Inflammatory macrophage (primary cell): Measurements from ENCODE around the gene RFX6.
A peak's percentile ranks its signal among the peaks of the same experiment; 100 is the strongest.
"Not testable (repeated sequence)": the region's sequence is repeated elsewhere in the genome, so short reads cannot be mapped to it uniquely, and the experiment has no call there.

Source experiments
- DNase-seq, 2 donors: peaks; one replicate each; pipeline ENCODE4 v3.0.0-alpha.2; 2020 to 2022
- total RNA-seq, 18 experiments: gene quantifications; one replicate each; lab custom pipeline; 2026; ENCODE audit warnings: mixed read lengths in 6 of 18, inconsistent platforms in 2 of 18; lab: John Stamatoyannopoulos, UW

Gene RFX6, protein sequence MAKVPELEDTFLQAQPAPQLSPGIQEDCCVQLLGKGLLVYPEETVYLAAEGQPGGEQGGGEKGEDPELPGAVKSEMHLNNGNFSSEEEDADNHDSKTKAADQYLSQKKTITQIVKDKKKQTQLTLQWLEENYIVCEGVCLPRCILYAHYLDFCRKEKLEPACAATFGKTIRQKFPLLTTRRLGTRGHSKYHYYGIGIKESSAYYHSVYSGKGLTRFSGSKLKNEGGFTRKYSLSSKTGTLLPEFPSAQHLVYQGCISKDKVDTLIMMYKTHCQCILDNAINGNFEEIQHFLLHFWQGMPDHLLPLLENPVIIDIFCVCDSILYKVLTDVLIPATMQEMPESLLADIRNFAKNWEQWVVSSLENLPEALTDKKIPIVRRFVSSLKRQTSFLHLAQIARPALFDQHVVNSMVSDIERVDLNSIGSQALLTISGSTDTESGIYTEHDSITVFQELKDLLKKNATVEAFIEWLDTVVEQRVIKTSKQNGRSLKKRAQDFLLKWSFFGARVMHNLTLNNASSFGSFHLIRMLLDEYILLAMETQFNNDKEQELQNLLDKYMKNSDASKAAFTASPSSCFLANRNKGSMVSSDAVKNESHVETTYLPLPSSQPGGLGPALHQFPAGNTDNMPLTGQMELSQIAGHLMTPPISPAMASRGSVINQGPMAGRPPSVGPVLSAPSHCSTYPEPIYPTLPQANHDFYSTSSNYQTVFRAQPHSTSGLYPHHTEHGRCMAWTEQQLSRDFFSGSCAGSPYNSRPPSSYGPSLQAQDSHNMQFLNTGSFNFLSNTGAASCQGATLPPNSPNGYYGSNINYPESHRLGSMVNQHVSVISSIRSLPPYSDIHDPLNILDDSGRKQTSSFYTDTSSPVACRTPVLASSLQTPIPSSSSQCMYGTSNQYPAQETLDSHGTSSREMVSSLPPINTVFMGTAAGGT
- 0 to 0.13 (median 0) reads per million in 18 experiments for total RNA-seq

DNA sequence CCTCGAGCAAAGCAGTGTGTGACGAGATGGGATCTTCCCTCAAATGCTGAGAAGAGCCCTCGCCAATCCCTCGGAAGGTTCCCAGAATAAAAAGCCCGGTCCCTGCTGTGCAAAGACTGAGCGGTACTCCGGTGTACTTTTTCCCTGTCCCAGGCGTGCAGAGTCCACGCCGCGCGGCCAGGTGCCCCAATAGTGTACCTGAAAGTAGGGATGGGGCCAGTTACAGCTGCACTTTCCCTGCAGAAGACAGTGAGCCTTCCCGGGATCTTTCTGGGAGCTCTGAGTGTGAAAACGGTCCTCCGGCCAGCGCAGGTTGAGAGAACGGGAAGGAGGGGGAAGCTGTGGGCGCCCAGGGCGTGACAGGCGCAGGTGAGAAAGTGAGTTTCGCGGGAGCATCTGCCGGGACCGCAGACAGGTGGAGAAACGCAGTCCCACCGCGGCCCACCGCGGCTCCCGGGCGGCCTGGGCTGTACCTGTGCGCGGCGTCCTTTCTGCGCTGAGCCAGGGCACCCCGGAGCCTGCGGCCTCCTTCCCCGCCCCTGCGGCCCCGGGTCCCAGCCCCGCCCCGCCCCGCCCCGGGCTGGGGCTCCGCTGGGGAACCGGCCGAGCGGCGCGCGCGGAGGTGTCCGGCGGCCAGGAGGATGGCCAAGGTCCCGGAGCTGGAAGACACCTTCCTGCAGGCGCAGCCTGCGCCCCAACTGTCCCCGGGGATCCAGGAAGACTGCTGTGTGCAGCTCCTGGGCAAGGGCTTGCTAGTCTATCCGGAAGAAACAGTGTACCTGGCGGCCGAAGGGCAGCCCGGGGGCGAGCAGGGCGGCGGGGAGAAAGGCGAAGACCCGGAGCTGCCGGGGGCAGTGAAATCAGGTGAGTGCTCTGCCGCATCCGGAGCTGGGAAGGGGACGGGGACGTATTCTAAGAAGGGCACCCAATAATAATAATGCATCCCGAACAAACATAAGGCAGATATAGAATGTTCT is at the start of gene RFX6:
Gene RFX6 (plus strand): TSS at position 608 of the 977 bp plus-strand sequence. CDS start 34 bp downstream, at position 642.
- DNase-seq = no peak

DNA sequence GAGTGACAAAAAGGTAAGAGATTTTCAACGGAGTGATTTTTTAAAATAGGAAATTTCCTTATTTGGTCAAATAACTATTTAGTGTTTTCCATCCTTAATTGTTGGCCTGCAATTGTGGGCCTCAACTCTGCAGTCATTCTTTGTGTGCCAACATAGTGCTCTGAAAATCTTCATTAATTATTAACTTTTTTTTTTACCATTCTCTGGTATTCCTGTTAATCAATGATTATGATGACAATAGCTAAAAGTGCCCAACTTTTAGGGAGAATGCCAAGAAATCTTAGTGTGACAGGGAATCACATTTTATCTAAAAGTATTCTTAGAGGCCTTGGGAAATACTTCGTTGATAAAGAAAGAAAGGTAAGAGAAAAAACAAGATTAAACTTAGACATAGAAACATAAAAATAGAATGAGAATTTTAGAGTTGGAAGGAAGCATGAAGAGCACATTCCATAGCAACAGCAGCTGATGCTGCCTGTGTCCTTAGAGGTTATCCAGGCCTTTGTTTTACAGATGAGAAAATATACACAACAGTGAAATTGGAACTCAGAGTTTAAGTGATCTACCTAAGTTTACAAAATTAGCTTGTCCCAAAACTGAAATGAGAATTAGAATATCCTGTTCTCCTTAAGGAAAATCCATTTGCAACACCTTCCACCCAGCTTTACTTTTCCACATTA is 49.3 kb upstream of the RFX6 start:
- DNase-seq = no peak

DNA sequence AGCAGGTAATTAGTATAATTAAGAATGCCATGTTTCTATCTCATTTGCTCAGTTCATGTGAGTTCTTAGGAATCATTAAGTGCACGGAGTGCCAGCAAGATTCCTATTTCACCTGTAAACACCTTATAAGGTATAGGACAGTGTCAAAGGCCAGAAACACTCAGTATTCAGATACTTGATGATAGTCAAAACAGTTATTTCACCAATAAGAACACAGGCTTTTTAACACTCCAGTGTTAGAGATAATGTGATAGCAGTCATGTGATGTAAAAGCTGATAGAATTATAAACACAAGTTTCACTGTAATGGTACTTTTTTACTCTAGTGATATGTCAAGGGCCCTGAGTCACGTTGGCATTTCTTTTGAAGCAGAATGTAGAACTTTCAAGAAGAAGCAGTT is 48.1 kb upstream of the RFX6 start, which contains the start of gene GPRC6A:
Gene GPRC6A (minus strand): TSS at position 101 of the 400 bp plus-strand sequence. CDS start 70 bp downstream, at position 31.
- DNase-seq = no peak

DNA sequence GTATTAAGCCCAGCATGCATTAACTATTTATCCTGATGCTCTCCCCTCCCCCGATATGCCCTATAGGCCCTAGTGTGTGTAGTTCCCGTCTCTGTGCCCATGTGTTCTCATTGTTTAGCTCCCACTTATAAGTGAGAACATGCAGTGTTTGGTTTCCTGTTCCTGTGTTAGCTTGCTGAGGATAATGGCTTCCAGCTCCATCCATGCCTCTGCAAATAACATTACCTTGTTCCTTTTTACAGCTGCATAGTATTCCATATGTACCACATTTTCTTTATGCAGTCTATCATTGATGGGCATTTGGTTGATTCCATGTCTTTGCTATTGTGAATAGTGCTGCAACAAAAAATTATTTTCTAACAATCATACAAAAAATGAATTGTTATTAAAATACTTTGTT is 42.5 kb upstream of the RFX6 start:
- DNase-seq = not testable (repeated sequence)

DNA sequence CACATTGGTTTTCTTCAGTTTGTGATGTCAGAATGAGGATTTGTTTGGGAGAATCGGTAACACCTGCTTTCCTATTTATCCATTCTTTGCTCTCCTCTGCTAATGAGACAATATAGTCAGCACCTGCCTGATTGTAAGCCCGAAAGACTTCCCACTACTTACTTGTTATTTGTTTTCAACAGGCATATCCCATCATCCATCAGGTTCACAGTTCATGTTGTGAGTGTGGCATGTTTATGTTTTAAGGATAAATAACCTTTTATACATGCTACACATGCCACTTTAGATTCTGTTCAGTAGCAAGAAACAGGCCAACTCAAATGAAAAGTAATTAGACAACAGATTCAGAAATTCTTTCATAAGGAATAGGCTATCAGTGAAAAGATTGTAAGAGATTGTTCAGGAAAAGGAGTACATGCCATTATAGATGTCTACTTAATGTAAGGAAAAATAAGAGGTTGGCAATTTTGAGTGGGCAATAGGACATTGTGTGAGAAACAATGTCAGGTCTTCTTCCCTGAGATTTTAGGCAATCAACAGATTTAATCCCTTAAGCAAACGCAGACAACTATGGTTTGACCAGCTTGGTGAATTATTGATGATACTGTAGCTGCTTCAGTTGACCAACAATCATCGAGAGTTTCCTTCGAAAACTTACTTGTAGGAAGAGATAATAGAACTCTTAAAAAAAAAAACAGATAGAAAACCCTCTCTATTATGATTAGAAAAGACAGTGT is 40.3 kb upstream of the RFX6 start:
- DNase-seq = no peak

DNA sequence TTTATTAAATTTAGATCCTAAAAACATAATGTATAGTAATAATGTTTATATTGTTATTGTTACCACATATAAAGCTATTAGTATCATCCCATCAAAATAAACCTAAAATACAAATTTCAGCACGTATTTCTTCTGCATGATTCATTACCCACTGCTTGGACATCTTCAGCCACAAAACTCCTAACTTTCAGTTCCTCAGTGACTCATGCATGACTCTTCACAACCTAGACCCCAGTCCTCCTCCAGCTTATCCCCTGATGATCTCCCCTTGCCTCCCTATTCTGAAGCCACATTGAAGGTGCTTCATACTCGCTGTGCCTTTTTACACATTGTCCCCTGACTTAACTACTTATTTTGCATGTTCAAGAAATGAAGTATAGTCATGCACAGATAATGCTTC is 37.0 kb upstream of the RFX6 start:
- DNase-seq = no peak

DNA sequence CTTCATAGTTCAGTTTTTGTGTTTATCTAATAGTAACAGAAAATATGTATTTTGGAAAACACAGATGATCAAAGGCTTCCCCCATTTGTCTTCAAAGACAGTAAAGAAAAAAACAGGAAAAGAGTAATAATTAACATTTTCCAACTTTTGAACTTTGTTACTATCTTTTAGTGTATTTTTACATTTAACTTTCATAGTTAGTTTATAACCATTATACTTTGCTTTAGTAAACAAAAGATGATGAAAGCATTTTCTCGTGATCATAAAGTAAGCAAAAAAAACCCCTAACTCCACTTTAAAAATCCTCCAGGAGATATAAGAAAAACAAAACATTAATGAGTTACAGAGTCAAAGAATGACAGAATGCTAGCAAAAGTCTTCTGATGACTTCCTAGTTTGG is 34.6 kb upstream of the RFX6 start:
- DNase-seq = no peak

DNA sequence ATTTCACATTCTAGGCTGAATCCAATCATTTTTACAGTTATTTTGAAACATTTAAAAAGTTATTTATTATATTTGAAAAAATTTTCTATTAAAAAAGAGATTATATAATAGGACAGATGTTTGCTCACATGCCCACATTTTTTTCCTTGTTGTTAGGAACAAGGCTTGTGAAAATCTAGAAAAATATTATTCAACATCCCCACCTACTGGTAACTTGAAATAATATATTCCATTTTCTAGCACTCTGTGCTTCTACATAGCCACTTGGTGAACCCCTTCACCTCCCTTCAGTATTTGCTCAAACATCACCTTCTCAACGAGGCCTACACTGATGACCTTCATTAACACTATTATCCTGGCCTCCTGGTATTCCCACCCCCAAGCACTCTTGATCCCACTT is 29.8 kb upstream of the RFX6 start:
- peak in 1 of 2 donors; percentile 18 for DNase-seq

DNA sequence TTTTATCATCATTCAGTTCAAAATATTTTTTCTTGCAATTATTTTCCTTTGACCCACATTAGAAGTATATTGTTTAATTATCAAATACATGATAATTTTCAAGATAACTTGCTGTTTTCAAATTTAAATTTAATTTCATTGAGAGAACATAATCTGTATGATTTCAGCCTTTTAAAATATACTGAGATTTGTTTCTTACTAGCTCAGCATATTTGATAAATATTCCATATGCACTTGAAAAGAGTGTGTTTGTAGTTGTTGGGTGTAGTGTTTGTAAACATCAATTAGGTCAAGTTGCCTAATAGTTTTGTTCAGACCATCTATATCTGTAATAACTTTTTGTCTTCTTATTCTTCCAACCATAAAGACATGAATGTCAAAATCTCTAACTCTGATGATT is 19.0 kb upstream of the RFX6 start:
- no peak for DNase-seq

DNA sequence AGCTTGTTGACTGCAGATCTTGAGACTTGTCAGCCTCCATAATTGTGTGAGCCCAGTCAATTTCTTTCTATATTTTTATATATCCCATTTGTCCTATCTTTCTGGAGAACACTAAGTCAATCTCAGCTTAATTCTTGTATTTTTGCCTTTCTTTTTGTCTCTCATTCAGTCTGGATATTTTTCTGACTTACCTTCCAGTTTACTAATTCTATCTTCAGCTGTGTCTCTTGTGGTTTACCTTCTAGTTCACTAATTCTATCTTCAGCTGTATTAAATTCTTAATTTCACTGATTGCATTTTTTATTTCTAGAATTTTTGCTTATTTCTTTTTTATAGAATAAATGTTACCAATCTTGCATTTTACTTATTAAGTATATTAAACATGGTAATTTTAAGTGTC is 17.8 kb upstream of the RFX6 start:
- DNase-seq = no peak

DNA sequence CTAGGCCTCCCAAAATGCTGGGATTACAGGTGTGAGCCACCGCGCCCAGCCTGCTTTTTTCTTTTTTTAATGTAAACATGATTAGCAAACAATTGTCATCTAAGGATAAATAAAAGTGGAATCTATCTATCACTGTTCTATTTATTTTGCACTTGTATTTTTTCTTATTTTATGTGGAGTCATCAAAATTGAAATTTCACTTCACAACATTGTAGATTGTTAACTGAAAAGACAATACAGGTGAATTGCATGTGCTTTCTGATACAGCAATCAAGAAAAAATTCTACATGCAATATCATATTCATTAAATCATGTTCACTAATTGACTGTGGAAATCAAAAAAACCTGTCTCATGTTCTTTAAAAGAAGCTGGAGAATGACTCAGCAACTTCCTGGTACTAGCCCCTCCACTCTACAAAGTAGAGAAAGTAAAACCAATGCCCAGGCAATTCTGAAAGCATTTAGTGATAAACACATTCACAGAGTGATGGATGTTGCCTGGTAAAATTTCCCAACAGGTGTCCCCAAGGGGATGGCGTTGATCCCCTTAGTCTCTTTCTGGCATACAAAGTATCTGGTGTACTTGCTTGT is 10.7 kb upstream of the RFX6 start:
- DNase-seq = no peak

DNA sequence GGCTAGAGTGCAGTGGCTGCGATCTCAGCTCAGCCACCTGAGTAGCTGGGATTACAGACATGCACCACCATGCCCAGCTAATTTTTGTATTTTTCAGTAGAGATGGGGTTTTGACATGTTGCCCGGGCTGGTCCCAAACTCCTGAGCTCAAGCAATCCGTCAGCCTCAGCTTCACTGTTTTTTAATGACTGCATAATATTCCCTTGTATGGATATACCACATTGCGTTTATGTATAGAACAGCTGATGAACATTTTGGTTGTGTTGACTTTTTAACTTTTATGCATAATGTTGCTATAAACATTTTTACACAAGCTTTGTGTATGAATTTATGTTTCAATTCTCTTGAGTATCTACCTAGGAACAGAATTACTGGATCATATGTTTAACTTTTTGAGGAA is 4.3 kb upstream of the RFX6 start:
- no peak for DNase-seq

DNA sequence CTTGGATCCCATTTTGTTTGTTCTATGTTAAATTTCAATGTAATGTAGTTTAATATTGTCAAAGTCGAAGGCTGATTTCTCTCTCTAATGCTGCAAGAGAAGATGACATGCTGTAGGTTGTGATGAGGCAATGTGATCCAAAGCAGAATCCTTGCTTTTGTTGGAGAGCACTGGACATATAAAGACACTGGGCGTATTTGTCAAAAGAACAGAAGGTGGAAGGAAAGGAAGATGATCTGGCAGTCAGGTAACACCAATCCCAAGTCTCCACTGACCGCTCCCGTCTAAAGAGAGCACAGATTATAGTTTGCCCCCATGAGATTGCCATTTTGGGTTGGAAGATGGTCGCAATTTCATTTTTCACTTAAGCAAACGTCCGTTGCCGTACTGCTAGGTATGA is 935 bp upstream of the RFX6 start:
- no peak for DNase-seq

DNA sequence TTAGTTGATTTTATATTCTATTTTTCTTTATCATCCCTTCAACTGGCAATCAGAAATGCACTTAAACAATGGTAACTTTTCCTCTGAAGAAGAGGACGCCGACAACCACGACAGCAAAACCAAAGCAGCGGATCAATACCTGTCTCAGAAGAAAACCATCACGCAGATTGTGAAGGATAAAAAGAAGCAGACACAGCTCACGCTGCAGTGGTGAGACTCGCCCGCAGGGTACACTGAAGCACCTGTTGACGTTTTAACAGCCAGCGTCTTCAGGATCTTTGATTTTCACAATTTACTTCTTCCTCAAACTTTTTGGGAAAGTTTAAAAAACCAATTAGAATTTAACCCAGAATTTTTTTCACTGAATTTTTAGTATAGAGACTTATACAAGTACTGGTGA is 701 bp downstream of the RFX6 start:
- no peak for DNase-seq

DNA sequence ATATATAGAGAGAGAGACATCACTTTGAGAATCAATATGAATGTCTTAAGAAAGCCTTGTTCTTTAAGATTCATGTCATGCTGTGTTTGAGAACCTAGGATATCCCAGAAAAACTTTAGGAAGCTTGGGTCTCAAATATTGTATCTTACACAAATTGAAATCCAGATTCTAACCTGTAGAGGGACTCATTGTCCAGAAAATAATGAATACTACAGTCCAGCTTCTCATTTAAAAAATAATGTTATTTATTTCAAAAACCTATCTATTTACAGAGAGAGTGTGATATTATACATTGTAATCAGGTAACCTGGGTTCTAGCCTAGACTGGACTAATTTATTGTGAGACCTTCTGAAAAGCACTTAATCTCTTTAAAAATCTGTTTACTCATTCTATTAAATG is 4.2 kb downstream of the RFX6 start:
- DNase-seq = no peak

DNA sequence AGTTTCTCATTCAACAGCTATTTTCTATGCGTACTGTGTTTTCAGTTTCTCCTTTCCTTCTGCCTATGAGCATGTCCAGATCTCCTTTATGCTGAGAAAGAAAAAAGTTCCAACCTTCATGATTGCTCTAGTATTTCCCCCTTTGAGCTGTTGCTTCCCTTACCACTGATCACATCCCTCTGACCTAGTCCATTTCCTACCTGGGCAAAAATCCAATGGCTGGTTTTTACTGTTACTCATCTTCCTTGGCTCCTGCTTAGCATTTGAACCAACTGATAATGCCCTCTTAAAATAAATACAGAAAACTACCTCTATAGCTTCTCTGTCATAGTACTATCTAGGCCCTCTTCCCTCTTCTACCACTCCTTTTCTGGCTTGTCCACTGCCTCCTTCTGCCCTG is 6.0 kb downstream of the RFX6 start:
- DNase-seq = no peak

DNA sequence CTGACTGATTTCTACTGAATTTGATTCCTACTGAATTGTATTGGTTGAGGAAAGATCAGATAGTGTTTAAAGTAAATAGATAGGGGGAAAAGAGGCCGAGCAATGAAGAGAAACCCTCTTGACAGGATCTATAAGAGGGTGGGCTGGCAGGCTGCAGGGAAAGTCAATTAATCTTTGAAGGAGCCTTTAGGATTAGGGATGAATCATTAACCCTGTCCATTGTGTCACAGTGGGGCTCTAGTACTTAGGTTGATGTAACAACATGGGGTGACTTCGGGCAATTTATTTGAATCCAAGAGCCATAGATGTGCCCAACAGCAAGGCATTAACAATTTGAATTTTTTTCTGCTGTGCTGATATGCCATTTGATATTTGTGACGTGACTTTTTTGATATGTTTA is 7.5 kb downstream of the RFX6 start:
- no peak for DNase-seq

DNA sequence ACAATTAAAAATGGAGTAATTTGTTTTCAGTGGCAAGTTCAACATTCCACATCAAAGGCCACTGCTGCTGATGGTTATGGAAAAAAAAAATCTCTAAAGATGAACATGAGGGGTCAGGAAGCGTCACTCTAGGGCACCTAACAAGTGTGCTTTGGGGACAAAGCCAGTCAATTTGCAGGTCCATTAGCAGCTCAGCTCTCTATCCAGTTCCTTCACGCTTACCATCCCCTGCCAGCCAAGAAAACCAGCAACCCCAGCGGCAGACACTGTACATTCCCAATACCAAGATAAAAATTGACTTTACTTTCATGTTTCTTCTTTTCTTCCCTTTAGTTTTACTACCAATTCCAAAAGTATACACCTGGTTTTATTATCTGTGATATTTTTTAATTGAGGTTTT is 10.1 kb downstream of the RFX6 start:
- no peak for DNase-seq

DNA sequence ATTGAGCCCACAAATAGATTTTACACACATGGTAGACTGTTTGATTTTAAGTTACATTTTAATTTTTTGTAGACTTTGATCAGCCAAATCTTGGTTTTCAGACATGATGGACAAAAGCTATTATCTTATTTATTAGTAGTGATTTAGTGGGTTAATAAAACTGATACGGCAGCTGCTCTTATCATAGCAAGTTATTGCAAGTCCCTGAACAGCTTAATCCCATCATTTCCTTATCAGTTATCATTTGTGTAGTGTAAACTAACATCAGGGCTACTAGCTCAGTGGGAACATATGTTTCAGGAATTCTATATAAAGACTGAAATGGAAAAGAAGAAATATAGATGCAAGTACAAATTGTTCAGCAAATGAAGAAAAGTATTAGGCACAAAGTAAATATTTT is 10.9 kb downstream of the RFX6 start:
- DNase-seq = no peak

DNA sequence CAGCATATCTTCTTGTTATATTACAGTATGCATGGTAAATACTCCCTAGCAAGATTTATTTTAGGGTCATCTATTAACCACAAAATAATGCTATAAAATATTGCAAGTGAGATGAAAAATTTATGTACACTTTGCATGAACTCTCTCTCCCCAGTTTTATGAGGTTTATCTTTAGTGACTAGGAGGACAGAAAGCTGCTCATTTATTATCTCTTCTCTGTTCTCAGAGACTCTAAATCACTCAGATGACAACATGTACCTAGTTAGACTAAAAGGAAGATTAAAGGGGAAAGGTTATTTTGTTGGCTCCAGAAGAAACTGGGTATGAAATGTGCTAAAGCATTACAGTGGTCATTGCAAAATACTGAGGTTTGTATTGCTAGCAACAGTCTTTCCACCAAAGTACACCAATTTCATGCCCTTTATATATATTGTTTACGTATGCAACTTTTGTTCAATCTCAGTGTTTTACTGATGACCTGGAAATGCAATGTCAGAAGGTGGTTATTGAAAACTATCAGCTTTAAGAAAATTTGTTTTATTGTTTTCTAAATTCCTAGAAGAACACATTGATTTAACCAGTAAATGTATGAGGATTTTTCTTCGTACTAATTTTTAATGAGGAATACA is 11.8 kb downstream of the RFX6 start:
- DNase-seq = no peak
